Natural killer cell (primary cell): ENCODE measurements around the gene C19orf25. TPM values are rescaled to one million over a fixed set of nuclear protein-coding genes. Genes with fewer than 3 reads are reported as not detected.

Source experiments
- ATAC-seq, 3 donors: fragments of 150-1000 bp in 2 of 3; fragments of 200-7000 bp in 1 of 3; cut with Tn5 transposase; 1 replicate in 1 of 3; 2 replicates in 2 of 3; pipeline ENCODE4 v1.10.0; 2021; ENCODE audit warnings: mild to moderate bottlenecking in 2 of 3, moderate library complexity in 2 of 3
- DNase-seq, 2 donors: peaks; one replicate each; pipeline versions ENCODE4 v3.0.0 to v3.0.0-alpha.2; 2013 to 2021; ENCODE audit warnings: mixed read lengths in 1 of 2
- H3K27ac ChIP-seq: one replicate; pipeline ENCODE4 v1.5.1; 2013; ENCODE audit warnings: mild to moderate bottlenecking, low read length
- H3K27me3 ChIP-seq: one replicate; pipeline ENCODE4 v1.6.1; 2013; ENCODE audit warnings: low read length; ENCODE audit not compliant: control insufficient read depth, insufficient read depth
- H3K36me3 ChIP-seq: one replicate; pipeline ENCODE4 v1.6.1; 2013; ENCODE audit warnings: low read length; ENCODE audit not compliant: control insufficient read depth, insufficient read depth
- H3K4me1 ChIP-seq: one replicate; pipeline ENCODE4 v1.6.1; 2013; ENCODE audit warnings: low read length; ENCODE audit not compliant: control insufficient read depth, insufficient read depth
- H3K4me3 ChIP-seq: one replicate; pipeline ENCODE4 v1.5.1; 2013; ENCODE audit warnings: low read length
- H3K9me3 ChIP-seq: one replicate; pipeline ENCODE4 v1.6.1; 2013; ENCODE audit warnings: low read length; ENCODE audit not compliant: control insufficient read depth, insufficient read depth
- H3K27ac Mint-ChIP-seq, 2 donors: one replicate each; pipeline ENCODE4 v1.8.0; 2022; ENCODE audit warnings: mild to moderate bottlenecking in 2 of 2, mixed read lengths in 2 of 2, moderate library complexity in 1 of 2
- H3K27me3 Mint-ChIP-seq, 2 donors: one replicate each; pipeline ENCODE4 v1.8.0; 2022; ENCODE audit warnings: low read depth in 2 of 2, mixed read lengths in 2 of 2
- H3K36me3 Mint-ChIP-seq: one replicate; pipeline ENCODE4 v1.8.0; 2022; ENCODE audit warnings: mixed read lengths
- H3K4me1 Mint-ChIP-seq, 2 donors: one replicate each; pipeline ENCODE4 v1.8.0; 2022; ENCODE audit warnings: mixed read lengths in 2 of 2
- H3K4me3 Mint-ChIP-seq: one replicate; pipeline ENCODE4 v1.8.0; 2022; ENCODE audit warnings: mild to moderate bottlenecking, moderate library complexity, mixed read lengths
- H3K9me3 Mint-ChIP-seq, 2 donors: one replicate each; pipeline ENCODE4 v1.8.0; 2022; ENCODE audit warnings: mixed read lengths in 2 of 2
- CTCF ChIP-seq: fragments of 200-600 bp; IDR thresholded peaks from one replicate; pipeline ENCODE4 v1.8.0; 2022; ENCODE audit warnings: antibody characterized with exemption
- WGBS: methylation state at CpG from one replicate; pipeline ENCODE4 v1.1.7; 2013; ENCODE audit warnings: missing lambda C conversion rate; ENCODE audit not compliant: insufficient coverage; 5-methylcytosine and 5-hydroxymethylcytosine counted together
- intact Hi-C: fragments of 100-400 bp; cut with micrococcal nuclease; formaldehyde crosslinking; loops from one replicate; pipeline ENCODE4 v1.14.2; 2022
- total RNA-seq, 4 donors: library from RNA; stranded (reverse); fragments of 120-200 nt in 1 of 4; gene quantifications; one replicate each; pipeline versions ENCODE4 v1.2.3 to v1.2.4, GENCODE V29; 2013 to 2022

C19orf25 gene
- total RNA-seq, 3 donors from 2014 or later (not counting 1 experiment from before 2014, with no cell fraction given), result 30.2 to 42.2 (median 34.3) TPM

GRCh38 chr19:1456121-1456900 lies 22.7 kb downstream of the C19orf25 start:
- H3K27me3 Mint-ChIP-seq, result peaks cover 0 to 15% of the 10 kb centered on the region in 2 donors

GRCh38 chr19:1455336-1456120 lies 23.5 kb downstream of the C19orf25 start:
- Histone ChIP-seq H3K36me3 (peaks cover 1% of the 10 kb centered on the region), H3K9me3 (peaks cover 7% of the 10 kb centered on the region), H3K27ac (no peak overlapping the region), H3K4me3 (no peak overlapping the region), H3K27me3 (peaks cover 50% of the 10 kb centered on the region), H3K4me1 (peaks cover 20% of the 10 kb centered on the region)
- Mint-ChIP-seq H3K4me1 (peaks cover 0 to 22% of the 10 kb centered on the region in 2 donors), H3K36me3 (no peaks in the 10 kb centered on the region), H3K27ac (no peak overlapping the region), H3K4me3 (peak overlapping the region; percentile 49), H3K9me3 (no peaks in the 10 kb centered on the region), H3K27me3 (peaks cover 7 to 21% of the 10 kb centered on the region in 2 donors)
- DNase-seq (peak; percentile 47 to 75), ATAC-seq (peak; percentile 80 to 87 (median 83))
- 3% methylated on average over 42 of the region's 42 CpGs for WGBS
- no peak for TF ChIP-seq CTCF
- intact Hi-C loops, result no loop called here

More at GRCh38 chr19:1456121-1456900, 22.7 kb downstream of the C19orf25 start:
- TF ChIP-seq CTCF, result no peak
- ATAC-seq (no peak), DNase-seq (no peak)
- peaks cover 0 to 17% of the 10 kb centered on the region in 2 donors for H3K4me1 Mint-ChIP-seq
- Histone ChIP-seq H3K36me3 (peaks cover 3% of the 10 kb centered on the region), H3K4me1 (peaks cover 20% of the 10 kb centered on the region), H3K9me3 (peaks cover 7% of the 10 kb centered on the region), H3K4me3 (no peak overlapping the region), H3K27me3 (peaks cover 43% of the 10 kb centered on the region), H3K27ac (no peak overlapping the region)
- H3K9me3 Mint-ChIP-seq, result no peaks in the 10 kb centered on the region
- intact Hi-C loops, result no loop called here
- no peaks in the 10 kb centered on the region for H3K36me3 Mint-ChIP-seq
- no peak overlapping the region for H3K4me3 Mint-ChIP-seq
- H3K27ac Mint-ChIP-seq, result no peak overlapping the region
- 35% methylated on average over 43 of the region's 43 CpGs for WGBS

GRCh38 chr19:1455002-1455335 lies 24.0 kb downstream of the C19orf25 start:
- no peaks in the 10 kb centered on the region for H3K9me3 Mint-ChIP-seq
- intact Hi-C loops, result no loop called here
- Histone ChIP-seq H3K36me3 (no peaks in the 10 kb centered on the region), H3K9me3 (peaks cover 7% of the 10 kb centered on the region), H3K27ac (no peak overlapping the region), H3K4me1 (peaks cover 24% of the 10 kb centered on the region), H3K4me3 (no peak overlapping the region), H3K27me3 (peaks cover 54% of the 10 kb centered on the region)
- H3K27me3 Mint-ChIP-seq, result peaks cover 10 to 24% of the 10 kb centered on the region in 2 donors
- no peak for TF ChIP-seq CTCF
- peaks cover 0 to 26% of the 10 kb centered on the region in 2 donors for H3K4me1 Mint-ChIP-seq
- no peaks in the 10 kb centered on the region for H3K36me3 Mint-ChIP-seq
- no peak overlapping the region for H3K4me3 Mint-ChIP-seq
- DNase-seq, result no peak
- WGBS, result under 1% methylated on average over 19 of the region's 22 CpGs
- no peak overlapping the region for H3K27ac Mint-ChIP-seq
- ATAC-seq, result no peak
